Ectodermal cell (in vitro differentiated cells): ENCODE results near the gene KCNT2.

Experiments
- H3K27ac ChIP-seq: 2 replicates; pipeline ENCODE4 v1.7.0; 2013; ENCODE audit warnings: mild to moderate bottlenecking, low read depth, low read length; ENCODE audit not compliant: insufficient read depth, poor library complexity, severe bottlenecking
- H3K27me3 ChIP-seq: 2 replicates; pipeline ENCODE4 v1.7.0; 2013; ENCODE audit warnings: mild to moderate bottlenecking, low read length; ENCODE audit not compliant: insufficient read depth, control insufficient read depth, poor library complexity, severe bottlenecking
- H3K36me3 ChIP-seq: one replicate; pipeline ENCODE4 v1.7.0; 2013; ENCODE audit warnings: low read length; ENCODE audit not compliant: control insufficient read depth, insufficient read depth
- H3K4me1 ChIP-seq: one replicate; pipeline ENCODE4 v1.7.0; 2013; ENCODE audit warnings: low read length; ENCODE audit not compliant: control insufficient read depth, insufficient read depth
- H3K4me3 ChIP-seq: 2 replicates; pipeline ENCODE4 v1.7.0; 2013; ENCODE audit warnings: low read depth, low read length, control low read depth; ENCODE audit not compliant: insufficient read depth
- H3K9me3 ChIP-seq: 2 replicates; pipeline ENCODE4 v1.7.0; 2013; ENCODE audit warnings: mild to moderate bottlenecking, low read length, moderate library complexity; ENCODE audit not compliant: control insufficient read depth
- WGBS, 2 experiments: methylation state at CpG; one replicate each; pipeline ENCODE4 v1.1.7; 2013; ENCODE audit warnings: missing lambda C conversion rate in 2 of 2; 5-methylcytosine and 5-hydroxymethylcytosine counted together

Gene KCNT2

DNA sequence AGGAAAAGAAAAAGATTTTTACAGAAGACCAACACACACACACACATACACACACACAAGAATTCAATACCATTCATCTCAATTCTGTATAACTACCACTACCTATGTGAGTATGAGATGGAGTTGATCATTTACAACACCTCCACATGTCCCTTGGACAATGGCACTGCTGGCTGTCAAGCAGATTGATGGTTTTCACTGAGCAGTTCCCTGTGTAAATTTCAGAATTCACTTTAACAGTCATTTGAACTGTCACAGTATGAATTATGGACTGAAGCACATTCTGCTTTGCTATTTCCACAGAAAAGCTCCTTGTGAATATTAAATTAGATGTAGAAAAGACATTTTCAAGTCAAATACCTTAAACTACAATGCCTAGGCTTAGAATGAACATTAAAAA lies 14.3 kb downstream of the KCNT2 start:
- H3K27ac ChIP-seq = no peak overlapping the region
- H3K9me3 ChIP-seq = no peaks in the 10 kb centered on the region
- H3K4me1 ChIP-seq = no peaks in the 10 kb centered on the region
- no peaks in the 10 kb centered on the region for H3K36me3 ChIP-seq
- H3K27me3 ChIP-seq = no peaks in the 10 kb centered on the region
- H3K4me3 ChIP-seq = no peak overlapping the region

DNA sequence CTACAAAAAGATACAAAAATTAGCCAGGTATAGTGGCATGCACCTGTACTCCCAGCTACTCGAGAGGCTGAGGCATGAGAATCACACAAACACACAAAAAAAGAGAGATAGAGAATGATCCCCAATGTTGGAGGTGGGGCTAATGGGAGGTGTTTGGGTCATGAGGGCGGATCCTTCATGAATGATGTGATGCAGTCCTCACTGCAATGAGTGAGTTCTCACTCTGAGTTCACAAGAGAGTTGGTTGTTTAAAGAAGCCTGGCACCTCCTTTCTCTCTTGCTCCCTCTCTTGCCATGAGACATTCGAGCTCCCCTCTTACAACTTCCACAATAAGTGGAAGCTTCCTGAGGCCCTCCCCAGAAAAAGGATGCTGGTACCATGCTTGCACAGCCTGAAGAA lies 17.3 kb downstream of the KCNT2 start:
- WGBS, 2 experiments = 89 to 92% methylated on average over 3 of the region's 3 CpGs

DNA sequence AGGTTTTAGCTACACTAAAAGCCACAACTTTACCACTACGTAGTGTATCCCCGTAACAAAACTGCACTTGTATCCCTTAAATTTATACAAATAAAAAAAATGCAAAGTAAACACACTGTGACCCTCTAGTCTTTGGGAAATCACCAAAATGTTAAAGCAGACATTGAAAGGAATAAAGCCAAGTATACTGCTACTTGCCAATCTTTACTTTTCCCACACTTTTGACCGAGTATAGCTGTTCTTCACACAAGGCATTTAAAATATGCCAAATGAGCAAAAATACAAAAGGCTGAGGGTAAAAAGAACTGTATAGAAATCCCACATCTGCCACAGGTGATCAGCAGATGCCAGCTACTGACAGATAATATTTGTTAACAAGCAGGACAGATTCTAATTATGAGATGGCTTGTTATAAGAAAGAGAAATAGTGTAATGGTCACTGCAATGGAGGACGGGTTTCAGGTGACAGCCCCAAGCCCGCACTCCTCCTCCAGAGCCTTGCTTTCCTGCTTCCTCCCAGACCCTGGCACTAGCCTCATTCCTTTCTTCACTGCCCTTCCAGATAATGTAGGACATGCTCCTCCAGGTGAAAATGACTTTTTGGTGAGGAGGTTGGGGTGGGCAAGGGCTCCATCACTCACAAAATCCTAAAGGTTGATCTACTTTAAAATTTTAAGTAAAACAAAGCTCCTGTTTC lies 18.1 kb downstream of the KCNT2 start:
- H3K4me3 ChIP-seq = no peak overlapping the region
- H3K9me3 ChIP-seq = no peaks in the 10 kb centered on the region
- no peaks in the 10 kb centered on the region for H3K27me3 ChIP-seq
- H3K27ac ChIP-seq = no peak overlapping the region
- H3K4me1 ChIP-seq = no peaks in the 10 kb centered on the region
- H3K36me3 ChIP-seq = no peaks in the 10 kb centered on the region
- 87 to 93% methylated on average over 4 to 5 of the region's 5 CpGs for WGBS, 2 experiments

More for the DNA sequence above, 17.3 kb downstream of the KCNT2 start:
- no peak overlapping the region for H3K27ac ChIP-seq
- H3K4me1 ChIP-seq = no peaks in the 10 kb centered on the region
- no peak overlapping the region for H3K4me3 ChIP-seq
- H3K36me3 ChIP-seq = no peaks in the 10 kb centered on the region
- H3K27me3 ChIP-seq = no peaks in the 10 kb centered on the region
- H3K9me3 ChIP-seq = no peaks in the 10 kb centered on the region

DNA sequence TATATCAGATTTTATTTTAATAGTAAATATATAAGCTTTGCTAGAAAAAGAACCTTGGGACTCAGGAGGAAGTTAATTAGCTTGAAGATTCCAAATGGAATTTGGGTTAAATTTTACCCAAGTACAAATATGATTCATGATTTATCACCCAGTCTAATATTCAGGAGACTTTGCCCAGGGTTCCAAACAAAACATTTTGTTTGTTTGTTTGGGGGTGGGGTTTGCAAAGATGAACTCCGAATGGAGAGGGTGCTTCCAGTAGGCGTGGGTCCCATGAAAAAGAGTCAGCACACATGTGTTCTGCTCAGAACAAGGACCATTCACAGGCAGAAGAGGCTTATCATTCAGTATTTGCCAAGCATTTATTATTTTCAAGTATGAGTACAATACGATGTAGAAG lies 23.5 kb downstream of the KCNT2 start:
- Histone ChIP-seq H3K4me3 (no peak overlapping the region), H3K36me3 (no peaks in the 10 kb centered on the region), H3K27me3 (no peaks in the 10 kb centered on the region), H3K9me3 (no peaks in the 10 kb centered on the region), H3K27ac (no peak overlapping the region), H3K4me1 (no peaks in the 10 kb centered on the region)
- WGBS, 2 experiments = 98 to 100% methylated on average over 3 of the region's 3 CpGs

DNA sequence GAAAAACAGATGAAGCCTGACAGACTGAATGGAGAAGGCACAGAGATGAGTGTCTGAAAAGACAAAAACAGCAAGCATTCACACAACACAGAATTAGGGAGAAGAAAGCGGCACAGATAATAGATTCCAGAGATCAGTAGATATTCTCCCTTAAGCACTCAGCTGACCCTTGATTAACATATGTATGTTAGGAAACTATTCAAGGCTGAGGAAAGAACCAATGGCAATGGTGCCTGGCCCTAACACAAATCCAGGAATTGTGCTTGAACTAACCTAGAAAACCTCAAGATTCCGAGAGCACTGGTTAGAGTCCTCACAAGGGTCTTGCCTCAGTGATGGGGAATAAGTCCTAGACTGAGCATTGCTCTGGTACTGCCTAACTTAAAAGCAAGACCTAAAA lies 30.9 kb downstream of the KCNT2 start:
- no peaks in the 10 kb centered on the region for H3K36me3 ChIP-seq
- no peak overlapping the region for H3K4me3 ChIP-seq
- peaks cover 6% of the 10 kb centered on the region for H3K4me1 ChIP-seq
- H3K9me3 ChIP-seq = no peaks in the 10 kb centered on the region
- H3K27ac ChIP-seq = no peak overlapping the region
- H3K27me3 ChIP-seq = no peaks in the 10 kb centered on the region
- WGBS, 2 experiments = 39 to 70% methylated on average over 2 of the region's 2 CpGs

DNA sequence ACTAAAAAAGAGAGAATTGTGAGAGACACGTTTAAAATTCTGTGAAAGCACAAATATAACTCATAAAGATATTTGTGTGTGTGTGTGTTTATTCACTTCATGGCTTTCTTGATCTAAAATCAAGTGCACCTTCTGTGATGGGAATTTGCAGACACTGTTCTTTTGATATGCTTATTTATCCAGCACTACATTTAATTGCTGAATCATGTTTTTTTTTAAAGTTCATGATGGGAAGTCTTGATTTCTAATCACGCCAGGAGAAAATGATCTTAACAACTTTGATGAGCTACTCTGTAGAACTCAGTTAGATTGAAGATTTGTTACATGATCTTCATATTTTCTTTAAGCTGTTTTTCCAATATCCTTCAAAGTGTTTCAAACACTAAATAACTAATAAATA lies 35.0 kb downstream of the KCNT2 start:
- 100% methylated on average over 2 of the region's 2 CpGs; no CpG with 5 or more reads in 1 of the 2 experiments for WGBS, 2 experiments
- Histone ChIP-seq H3K36me3 (no peaks in the 10 kb centered on the region), H3K4me1 (peaks cover 3% of the 10 kb centered on the region), H3K4me3 (no peak overlapping the region), H3K27me3 (no peaks in the 10 kb centered on the region), H3K9me3 (no peaks in the 10 kb centered on the region), H3K27ac (no peak overlapping the region)

DNA sequence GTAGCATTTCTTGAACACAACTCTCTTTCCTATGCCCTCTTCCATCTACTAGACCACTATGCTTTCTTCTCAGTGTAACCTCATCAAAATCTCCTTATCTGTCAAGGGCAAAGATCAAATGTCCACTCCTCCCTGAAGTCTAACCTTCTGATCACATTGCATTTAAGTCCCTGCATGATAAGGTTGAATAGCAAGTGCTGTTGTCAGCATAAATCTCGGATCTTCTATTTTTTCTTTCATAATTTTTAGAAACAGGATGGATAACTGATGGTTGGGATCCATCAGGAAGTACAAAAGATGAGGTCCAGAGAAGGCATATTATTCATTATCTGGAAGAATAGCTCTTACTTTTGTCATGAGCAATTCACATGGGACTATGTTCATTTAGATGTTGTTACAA lies 41.0 kb downstream of the KCNT2 start:
- H3K9me3 ChIP-seq = no peaks in the 10 kb centered on the region
- H3K27ac ChIP-seq = no peak overlapping the region
- 89 to 100% methylated on average over 1 of the region's 1 CpG for WGBS, 2 experiments
- H3K27me3 ChIP-seq = no peaks in the 10 kb centered on the region
- H3K4me3 ChIP-seq = no peak overlapping the region
- no peaks in the 10 kb centered on the region for H3K4me1 ChIP-seq
- peaks cover 6% of the 10 kb centered on the region for H3K36me3 ChIP-seq

DNA sequence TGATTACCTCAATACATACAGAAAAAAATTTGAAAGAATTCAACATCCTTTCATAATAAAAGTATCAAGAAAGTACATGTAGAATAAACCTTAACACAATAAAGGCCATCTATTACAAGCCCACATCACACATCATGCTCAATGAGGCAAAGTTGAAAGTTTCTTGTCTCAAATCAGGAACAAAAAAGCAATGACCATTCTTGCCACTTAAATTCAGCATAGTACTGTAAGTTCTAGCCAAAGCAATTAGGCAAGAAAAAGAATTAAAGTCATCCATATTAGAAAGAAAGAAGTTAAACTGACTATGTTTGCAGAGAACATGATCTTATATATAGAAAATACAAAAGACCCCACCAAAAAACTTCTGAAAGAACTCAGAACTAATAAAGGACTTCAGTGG lies 44.5 kb downstream of the KCNT2 start:
- H3K27ac ChIP-seq = no peak overlapping the region
- no peaks in the 10 kb centered on the region for H3K27me3 ChIP-seq
- no peaks in the 10 kb centered on the region for H3K4me1 ChIP-seq
- H3K4me3 ChIP-seq = no peak overlapping the region
- H3K9me3 ChIP-seq = no peaks in the 10 kb centered on the region
- H3K36me3 ChIP-seq = peaks cover 6% of the 10 kb centered on the region

DNA sequence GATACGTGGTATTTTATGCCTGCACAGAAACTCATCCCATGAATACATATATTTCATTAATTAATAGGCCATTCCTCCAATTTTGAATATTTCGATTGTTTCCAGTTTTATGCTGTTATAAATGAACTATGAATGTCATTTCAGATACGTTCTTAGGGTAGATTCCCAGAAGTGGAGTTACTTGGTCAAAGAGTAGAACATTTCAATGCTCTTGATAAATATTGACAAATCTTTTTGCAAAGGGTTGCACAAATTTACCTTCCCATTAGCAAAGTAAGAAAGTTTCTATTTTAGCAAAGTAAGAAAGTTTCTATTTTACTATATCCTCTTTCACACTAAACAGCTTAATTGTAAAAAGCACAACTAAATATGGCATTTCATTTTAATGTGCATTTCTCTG lies 48.9 kb downstream of the KCNT2 start:
- H3K4me1 ChIP-seq = no peaks in the 10 kb centered on the region
- H3K27ac ChIP-seq = no peak overlapping the region
- H3K27me3 ChIP-seq = no peaks in the 10 kb centered on the region
- 96 to 100% methylated on average over 3 of the region's 3 CpGs for WGBS, 2 experiments
- H3K4me3 ChIP-seq = no peak overlapping the region
- no peaks in the 10 kb centered on the region for H3K36me3 ChIP-seq
- no peaks in the 10 kb centered on the region for H3K9me3 ChIP-seq

DNA sequence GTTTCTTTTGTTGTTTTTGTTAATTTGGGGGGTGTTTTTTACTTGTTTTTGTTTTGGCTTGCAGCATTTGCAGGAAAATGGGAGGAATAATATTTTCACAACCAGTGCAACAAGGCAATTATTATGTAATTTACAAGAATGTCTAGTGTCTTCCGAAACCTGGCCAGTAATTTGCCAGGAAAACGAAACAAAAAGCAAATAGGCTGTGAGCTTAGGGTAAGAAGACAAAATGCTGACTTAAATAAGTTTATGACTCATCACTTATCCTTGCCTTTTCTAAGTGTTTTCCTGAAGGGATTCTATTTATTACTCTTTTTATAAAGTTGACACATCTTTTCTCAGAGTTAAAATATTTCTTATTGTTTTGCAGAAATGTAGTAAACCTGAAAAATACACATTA lies 49.8 kb downstream of the KCNT2 start:
- Histone ChIP-seq H3K27me3 (no peaks in the 10 kb centered on the region), H3K9me3 (no peaks in the 10 kb centered on the region), H3K36me3 (no peaks in the 10 kb centered on the region), H3K27ac (no peak overlapping the region), H3K4me3 (no peak overlapping the region), H3K4me1 (no peaks in the 10 kb centered on the region)
- WGBS, 2 experiments = 93% methylated on average over 2 of the region's 2 CpGs; no CpG with 5 or more reads in 1 of the 2 experiments

DNA sequence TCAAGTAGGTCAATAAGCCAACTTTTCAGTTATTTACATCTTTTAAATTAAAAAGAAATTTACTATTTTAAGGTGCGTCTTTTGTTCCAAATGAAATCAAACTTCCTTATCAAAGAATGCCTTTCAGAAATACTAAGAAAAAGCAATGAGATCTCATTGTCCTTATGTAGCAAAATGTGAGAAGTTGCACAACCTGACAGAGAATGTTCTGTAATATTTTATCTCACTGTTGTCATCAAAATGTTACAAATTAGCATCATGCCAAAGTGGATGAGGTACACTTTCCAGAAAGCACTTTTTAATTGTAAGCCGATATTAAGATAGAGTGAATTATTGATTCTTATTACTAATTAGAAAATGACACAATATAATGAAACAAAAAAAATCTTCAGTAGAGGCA lies 50.4 kb downstream of the KCNT2 start:
- H3K27ac ChIP-seq = no peak overlapping the region
- no peaks in the 10 kb centered on the region for H3K4me1 ChIP-seq
- H3K36me3 ChIP-seq = no peaks in the 10 kb centered on the region
- H3K9me3 ChIP-seq = no peaks in the 10 kb centered on the region
- 100% methylated on average over 1 of the region's 2 CpGs; no CpG with 5 or more reads in 1 of the 2 experiments for WGBS, 2 experiments
- no peak overlapping the region for H3K4me3 ChIP-seq
- no peaks in the 10 kb centered on the region for H3K27me3 ChIP-seq
